Stimulated activated CD4-positive, alpha-beta T cell treated with anti-CD3 and anti-CD28 coated beads, Interleukin-1b, Interleukin-23, amount 100 ng/mL, for 4 hours (primary cell): ENCODE measurements around the gene HSF4.
A peak's percentile ranks its signal among the peaks of the same experiment; 100 is the strongest.

Experiments used
- DNase-seq, 2 donors: peaks; one replicate each; pipeline ENCODE4 v3.0.0-alpha.2; 2020; ENCODE audit warnings: low read depth in 2 of 2

Gene HSF4

DNA sequence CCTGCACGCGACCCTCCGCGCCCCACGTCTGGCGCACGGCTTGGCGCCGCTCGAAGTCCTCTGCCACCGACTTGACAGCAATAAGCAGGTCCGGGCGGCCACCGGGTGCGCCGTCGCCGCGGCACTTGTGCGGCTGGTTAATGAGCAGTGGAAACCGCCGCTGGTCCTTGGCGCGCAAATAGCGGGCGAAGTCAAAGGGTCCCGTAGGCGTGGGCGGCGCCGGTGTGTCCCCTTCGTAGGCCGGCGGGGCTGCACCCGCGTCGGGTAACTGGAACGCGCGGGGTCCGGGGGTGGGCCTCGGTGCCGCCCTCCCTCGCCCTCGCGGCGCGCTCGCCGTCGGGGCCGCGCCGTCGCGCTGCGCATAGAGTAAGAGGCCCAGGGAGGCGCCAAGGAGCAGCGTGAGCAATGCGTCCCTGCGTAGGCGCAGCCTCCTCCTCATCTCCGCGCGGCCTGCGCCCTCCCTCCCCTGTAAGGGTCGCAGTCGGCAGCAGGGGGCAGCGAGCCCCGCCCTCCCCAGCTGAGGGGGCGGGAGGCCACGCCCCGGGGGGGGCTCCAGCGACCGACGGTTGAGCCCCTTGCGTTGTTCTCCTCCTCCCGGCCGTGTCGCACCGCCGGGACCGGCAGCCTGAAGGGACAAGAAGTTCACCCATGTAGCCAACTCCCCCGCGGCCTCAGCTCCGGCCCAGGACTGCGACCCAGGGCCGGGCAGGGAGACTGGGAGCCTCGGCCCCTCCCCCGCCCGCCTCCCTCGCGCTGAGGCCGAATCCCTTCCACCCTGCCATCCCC is 14.3 kb upstream of the HSF4 start:
- peak in 1 of 2 donors; percentile 46 for DNase-seq

DNA sequence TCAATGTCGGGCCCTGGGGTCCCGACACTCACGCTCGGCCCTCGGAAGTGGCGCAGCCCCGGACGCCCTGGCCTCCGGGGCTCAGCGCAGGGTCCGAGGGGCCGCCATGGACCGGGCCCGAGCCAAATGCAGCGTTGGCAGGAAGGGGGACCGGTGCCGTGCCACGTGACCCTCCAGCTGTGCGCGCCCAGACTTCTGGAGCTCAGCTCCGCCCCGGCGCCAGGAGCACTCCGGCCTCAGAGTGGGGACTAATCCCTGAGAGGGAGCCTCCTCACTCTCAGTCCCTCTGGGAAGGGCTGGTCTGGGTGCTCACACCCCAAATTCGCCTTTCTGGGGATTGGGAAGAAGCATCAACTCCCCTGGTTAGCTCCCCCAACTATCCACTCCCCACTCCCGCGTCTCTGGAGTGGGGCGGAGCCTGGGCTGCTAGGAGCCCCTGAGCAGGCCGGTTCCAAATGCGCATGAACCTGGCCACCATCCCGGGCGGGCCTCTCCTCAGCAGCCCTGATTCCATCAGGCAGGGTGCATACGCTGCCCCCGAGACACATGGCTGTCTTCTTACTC is 13.6 kb upstream of the HSF4 start, which contains the start of gene B3GNT9:
Gene B3GNT9 (minus strand): TSS at position 166 of the 564 bp plus-strand sequence. CDS start 513 bp downstream, outside the sequence.
- DNase-seq, result no peak

DNA sequence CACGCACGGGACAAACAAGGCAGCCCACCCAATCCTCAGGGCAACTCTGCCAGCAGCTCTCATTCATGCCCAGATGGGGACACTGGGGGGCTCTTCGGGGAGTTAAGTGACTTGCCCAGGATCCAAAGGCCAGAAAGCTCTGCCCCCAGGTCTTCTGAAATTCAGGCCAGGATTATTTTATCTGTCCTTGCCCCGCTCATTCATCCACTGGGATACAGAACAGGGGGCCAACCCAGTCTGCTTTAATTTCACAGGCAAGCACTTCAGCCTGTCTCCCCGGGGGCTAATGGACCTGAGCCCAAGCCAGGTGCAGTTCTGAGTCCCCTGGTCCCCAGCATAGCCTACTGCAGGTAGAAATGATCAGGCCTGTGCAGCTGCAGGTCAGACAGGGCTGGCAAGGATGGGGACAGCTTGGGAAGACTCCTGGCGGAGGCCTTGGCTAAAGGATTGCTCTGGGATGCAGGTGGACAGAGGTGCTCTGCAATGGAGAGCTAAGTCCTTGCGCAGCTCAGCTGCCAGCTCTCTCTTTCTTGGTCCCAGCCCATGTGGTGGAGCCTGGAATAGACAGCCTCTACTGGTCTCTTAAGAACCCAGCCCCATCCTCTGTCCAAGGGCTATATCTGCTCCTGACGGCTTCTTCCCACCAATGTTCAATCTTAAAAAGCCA is 13.0 kb upstream of the HSF4 start:
- DNase-seq, result no peak

DNA sequence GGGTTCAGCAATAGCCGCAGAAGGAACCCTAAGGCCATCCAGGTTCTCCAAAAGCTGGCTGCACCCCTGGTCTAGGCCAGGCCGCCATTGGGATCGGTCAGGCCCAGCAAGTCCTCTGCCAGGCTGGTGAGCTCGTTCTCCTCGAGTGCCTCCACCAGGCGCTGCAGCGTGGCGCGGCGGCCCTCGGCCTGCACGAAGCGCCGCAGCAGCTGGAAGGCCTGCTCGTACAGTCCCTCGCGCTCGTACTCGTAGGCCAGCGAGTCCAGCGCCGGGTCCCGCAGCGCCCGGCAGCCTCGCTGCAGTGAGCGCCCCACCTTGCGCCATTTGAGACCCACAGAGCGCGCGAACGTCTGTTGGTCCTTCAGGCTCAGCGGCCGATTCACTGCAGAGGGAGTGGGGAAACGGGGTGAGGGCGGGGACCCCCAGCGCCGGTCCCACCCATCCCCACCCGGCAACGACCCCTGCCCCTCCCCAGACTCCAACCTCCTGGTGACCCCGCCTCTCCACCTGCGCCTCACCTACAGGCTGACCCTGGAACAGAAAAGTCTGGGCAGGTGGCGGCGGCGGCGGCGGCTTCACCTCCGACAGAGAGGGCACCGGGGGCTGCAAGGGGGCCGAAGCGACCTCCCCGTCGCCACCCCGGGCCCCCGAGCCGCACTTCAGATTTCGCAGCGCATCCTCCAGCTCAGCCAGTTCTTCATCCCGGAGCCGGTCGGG is 9.8 kb upstream of the HSF4 start:
- DNase-seq, result no peak

DNA sequence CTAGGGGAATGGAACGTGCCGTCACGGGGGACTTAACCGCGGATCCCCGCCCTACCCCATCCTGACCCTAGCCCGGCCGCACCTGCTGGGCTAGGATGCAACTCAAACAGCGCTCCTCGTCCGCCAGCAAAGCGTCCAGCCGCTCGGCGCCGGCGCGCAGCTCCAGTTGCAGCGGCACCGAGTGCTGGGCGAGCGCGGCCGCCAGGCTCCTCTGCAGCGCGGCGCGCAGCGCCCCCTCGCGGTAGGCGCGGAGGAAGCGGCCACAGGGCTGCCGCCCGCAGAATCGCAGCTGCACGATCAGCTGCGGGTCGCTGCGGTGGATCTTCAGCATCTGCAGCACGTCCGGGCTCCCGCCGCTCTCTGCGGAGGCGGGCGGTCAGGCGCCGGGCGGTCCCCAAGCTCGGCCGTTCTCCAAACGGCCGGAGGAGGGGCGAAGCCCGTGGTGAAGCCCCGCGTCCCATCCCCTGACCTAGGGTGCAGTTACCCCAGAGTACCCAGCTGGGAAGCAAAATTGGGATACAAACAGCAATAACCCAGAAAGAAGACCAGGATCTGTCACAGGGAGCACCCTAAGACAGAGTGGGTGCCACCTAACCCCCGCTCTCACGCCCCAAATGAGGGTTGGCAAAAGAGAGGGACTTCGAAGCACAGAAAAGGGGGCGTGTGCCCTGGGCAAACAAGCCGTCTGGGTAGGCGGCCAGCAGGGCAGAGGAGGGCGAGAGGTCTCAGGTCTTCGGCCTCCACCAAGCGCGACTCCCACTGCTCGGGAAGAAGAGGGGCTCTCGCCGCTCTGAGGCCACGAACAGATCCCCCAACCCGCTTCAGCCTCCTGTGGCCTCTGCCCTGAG is 9.0 kb upstream of the HSF4 start:
- peak; percentile 75 to 80 for DNase-seq

DNA sequence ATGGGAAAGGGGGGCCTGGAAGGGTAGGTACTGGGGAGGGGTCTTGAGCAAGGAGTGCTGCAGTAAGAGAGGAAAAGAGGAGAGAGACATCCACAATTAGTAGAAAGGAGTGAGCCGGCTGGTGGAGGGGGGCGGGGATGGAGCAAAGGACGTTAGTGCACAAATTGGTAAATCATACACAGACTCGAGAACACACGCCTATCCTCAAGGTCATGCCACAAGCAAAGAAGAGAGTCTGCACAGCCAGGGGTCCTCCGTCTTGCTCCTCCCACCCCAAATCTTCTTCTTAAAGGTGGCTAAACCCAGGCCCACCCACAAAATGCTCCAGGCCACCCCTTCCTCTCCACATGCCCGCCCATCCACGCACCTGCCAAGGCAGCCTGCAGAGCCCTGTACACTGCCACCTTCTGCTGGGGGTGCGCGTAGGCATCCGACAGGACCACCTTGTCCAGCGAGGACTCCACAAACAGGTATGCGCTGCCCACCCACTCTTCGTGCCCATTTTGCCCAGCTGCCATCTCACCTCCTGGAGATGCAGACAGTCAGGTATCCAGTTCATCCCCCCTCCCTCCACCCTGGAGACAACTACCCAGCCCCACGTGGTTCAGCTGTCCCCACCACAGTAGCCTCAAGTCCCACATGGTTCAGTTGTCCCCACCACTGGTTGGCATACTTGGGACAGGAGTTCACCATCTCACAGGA is 8.3 kb upstream of the HSF4 start:
- no peak for DNase-seq

DNA sequence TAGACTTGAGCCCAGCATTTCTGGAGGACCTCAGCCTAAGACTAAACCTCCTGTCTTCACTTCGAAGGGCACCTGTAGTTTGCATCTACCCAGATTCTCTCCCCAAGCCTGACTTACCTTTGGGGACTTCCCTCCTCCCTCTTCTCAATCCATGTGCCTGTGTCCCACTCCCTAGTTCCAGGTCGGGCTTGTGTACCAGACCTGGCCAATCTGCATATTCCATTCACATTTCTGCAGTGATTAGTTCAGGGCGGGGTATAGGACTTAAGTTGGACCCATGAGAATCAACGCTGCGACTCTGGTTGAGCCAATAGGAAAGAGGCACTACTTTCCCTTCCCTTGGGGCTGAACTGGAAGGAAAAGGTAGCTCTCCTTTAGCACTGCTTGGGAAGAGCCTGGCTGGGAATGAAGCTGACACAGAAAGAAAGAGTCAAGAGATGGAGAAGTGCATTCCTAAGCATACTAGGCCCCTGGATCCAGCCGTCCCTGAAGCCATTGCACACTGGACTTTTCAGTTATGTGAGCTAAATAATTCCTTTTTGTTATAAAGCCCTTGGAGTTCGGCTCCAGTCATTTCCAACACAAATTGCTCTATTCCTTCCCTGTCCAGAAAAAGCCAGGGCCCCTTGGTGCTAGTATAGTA is 7.3 kb upstream of the HSF4 start:
- no peak for DNase-seq

DNA sequence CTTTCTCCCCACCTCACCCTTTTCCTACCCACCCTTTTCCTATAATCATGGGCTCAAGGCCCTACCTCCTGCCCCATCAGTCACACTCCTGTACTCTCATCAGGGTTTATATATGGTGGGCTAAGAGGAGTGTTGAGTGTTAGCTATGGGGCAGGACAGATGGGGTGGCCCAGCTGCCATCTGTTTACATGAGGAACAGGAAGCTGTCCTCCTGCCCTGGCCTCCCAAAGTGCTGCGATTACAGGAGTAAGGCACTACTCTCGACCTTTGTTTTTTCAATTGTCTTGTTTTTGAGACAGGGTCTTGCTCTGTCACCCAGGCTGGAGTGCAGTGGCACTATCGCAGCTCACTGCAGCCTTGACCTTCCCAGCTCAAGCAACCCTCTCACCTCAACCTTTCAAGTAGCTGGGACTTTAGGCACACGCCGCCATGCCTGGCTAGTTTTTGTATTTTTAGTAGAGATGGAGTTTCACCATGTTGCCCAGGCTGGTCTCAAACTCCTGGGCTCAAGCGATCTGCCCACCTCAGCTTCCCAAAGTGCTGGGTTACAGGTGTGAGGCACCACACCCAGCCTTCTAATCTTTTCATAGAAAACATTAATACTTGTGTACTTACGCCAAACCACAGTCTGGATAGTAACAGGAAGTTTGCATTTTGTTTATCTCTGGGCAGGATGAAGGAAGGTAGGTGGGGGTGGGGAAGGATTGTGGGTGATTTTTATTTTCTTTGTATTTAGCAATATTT is 6.5 kb upstream of the HSF4 start:
- DNase-seq, result no peak

DNA sequence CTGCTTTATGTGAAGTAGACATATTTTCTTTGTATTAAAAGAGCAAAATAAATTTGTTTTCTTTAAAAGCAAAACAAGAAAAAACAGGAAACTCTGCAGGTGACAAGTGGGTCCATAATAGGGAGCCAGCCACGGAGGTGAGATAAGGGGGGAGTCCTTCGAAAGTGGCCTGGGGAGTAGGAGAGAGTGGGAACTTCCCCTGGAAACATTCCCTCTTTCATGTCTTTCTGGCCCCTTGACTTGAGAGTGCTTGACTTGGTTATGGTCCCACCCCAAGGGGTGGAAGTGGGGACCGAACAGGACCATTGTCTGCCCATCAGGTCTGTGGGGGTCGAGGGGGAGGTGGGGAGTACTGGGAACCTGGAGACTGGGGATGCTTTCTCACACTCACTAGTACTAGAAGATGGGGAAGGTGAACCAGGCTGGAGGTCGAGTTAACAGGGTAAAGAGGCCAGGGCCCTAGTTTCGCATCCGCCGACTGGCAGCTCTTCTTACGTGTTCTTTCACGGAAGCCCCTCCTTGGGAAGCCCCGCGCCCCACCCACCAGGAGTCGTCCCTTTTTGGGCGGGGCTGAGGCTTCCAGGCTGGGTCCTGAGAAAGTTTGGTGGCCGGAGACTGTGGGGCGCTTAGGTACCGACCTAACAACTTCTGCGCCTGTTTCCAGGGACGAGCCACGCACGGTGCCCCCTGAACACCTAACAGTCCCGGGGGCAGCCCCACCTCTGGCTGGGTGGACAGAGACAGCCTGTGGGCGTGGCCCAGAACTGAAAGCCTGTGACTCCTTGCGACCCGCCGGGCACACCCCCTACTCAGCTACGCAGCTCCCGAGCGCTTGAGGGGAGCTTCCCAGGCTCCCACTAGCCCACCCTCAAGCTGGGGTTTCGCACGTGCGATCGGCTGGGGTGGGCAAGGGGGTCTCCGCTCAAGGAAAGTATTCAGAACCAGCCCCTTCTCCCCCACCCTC is 5.6 kb upstream of the HSF4 start:
- DNase-seq, result peak; percentile 67 to 72

DNA sequence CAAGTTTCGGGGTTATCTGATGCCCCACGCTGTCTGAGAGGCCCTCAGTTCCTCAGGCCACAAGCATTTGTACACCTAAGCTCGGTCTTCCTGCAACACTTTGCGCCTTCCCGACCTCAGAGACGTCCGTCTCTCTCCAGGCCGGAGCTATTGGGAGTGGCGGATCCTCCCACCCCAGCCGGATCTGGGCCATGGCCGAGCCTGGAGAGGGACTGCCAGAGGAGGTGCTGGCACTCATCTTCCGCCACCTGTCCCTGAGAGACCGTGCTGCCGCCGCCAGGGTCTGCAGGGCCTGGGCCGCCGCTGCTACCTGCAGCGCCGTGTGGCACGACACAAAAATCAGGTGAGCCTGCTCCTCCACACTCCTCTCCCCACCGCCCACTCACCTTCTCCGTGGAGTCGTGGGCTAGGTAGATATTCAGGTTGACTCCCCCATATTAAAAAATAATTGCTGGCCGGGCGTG is 2.9 kb upstream of the HSF4 start:
- DNase-seq, result no peak

DNA sequence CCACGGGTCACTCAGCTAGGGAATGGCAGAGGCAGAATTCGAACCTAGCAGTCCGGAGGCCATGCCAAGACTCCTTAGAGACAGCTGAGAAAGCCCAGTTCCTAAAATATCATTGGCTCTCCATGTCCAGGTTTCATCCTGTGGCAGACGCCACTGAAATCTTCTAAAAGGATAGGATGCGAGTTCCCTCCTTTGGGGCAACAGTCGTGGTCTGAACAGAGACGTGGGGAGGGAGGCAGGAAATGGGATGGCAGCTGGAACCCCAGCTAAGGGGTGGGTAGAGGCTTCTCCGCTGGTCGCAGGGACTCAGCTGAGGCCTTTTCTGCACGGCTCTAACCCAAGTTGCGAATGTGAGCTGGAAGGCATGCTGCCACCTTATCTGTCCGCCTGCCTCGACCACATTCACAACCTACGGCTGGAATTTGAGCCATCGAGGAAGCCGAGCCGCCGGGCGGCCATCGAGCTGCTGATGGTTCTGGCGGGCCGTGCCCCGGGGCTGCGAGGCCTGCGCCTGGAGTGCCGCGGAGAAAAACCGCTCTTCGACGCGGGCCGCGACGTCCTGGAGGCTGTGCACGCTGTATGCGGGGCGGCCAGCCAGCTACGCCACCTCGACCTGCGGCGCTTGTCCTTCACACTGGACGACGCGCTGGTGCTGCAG is 1.9 kb upstream of the HSF4 start:
- DNase-seq, result no peak

DNA sequence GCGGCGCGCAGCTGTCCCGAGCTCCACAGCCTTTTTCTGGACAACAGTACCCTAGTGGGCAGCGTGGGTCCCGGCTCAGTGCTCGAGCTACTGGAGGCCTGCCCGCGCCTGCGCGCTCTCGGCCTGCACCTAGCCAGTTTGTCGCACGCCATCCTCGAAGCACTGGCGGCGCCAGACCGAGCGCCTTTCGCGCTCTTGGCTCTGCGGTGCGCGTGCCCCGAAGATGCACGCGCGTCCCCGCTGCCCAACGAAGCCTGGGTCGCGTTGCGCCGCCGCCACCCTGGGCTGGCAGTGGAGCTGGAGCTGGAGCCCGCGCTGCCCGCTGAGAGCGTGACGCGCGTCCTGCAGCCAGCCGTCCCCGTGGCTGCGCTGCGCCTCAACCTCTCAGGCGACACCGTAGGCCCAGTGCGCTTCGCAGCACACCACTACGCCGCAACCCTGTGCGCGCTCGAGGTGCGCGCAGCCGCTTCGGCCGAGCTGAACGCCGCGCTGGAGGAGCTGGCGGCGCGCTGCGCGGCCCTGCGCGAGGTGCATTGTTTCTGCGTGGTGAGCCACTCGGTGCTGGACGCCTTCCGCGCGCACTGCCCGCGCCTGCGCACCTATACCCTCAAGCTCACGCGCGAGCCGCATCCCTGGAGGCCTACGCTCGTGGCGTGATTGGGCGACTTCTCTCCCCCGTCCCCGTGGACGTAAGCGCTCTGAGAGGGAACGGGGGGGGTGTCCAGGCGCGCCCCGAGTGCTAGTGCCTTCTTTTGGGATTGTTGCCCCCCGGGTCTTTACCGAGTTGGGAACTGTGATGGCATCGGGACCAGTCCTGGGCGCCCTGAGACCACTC is 1.2 kb upstream of the HSF4 start:
- DNase-seq, result no peak

DNA sequence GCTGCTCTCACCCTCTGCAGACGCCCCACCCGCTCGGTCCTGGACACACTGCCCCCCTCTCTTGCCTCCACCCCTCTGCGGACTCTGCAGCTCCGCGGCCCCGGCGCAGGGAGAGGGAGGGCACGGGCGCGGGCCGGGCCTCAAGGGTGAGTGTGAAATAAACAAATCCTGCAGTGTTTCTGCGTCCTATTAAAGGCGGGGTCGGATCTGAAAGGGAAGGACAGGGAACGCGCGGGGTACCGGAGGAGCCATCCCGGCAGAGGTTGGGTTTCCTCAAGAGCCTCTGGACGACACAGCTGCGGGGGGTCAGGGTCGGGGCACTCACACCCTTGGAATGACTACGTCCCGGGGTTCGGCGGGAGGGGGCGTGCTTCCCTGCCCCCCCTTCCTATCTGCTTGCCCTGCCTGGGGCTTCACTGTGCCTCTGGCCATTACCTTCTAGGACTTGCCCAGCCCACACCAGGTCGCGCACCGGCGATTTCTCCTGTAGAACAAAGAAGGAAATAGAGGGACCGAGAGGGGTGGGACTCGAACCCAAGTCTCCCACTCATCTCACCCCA is 466 bp upstream of the HSF4 start:
- no peak for DNase-seq

DNA sequence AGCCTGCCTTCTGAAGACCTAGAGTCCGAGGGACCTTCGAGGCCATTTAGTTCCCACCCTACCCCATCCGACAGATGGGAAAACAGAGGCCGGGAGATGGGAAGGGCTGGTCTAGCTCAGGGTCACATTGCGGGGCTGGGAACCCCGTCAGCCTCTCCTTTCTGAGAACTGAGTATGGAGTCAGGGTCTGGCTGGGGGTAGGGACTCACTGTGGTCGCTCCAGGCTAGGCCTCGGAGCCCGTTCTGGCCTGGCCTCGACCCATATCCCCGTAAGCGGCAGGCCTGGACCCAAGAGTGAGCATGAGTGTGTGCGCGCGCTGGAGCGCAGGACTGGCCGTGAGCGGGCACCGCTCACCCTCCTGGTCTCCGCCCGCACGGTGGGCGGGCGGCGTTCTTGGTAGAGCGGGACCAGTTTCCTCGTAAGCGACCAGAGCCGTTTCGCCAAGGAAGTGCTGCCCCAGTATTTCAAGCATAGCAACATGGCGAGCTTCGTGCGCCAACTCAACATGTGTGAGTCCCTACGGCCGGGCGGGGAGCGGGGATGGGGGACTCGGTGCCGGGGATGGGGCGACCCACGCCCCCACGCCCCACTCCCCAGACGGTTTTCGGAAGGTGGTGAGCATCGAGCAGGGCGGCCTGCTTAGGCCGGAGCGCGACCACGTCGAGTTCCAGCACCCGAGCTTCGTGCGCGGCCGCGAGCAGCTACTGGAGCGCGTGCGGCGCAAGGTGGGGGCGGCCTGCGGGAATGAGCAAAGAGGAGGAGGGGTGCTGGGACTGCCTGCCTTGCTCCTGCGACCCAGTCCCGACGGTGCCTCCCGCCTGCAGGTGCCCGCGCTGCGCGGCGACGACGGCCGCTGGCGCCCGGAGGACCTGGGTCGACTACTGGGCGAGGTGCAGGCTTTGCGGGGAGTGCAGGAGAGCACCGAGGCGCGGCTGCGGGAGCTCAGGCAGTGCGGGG is 855 bp downstream of the HSF4 start:
- no peak for DNase-seq

DNA sequence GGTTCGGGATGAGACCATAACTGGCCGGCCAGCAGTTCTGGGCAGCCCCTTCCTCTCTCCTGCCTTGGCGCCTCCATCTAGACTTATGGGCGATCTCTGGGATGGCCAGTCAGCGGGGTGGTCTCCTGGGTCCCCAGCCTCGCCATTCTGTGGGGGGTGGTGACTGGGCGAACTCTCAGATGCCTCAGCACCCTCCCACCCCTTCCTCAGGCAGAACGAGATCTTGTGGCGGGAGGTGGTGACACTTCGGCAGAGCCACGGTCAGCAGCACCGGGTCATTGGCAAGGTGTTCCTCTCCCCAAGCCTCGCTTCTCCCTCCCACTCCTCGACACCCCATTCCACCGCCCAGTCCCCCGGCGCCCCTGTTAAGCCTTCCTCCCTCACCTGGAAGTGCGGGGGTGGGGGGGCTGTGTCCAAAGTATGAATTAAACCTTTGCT is 1.6 kb downstream of the HSF4 start:
- no peak for DNase-seq
